CD1c-positive myeloid dendritic cell (primary cell): ENCODE data around the gene G2E3.

Experiments used
- DNase-seq: peaks from one replicate; pipeline ENCODE4 v3.0.0-alpha.2; 2016; ENCODE audit errors: extremely low spot score

G2E3 gene

GRCh38 chr14:30655658-30656057 is 96.7 kb downstream of the G2E3 start:
- DNase-seq = no peak

- DNase-seq = peak; percentile 44
These were observed 97.3 kb downstream of the G2E3 start for GRCh38 chr14:30656190-30656632.

- DNase-seq = no peak
These were observed 98.1 kb downstream of the G2E3 start for GRCh38 chr14:30657050-30657449.

GRCh38 chr14:30657606-30658163 is 98.7 kb downstream of the G2E3 start:
- no peak for DNase-seq

- DNase-seq = no peak
These were observed 99.7 kb downstream of the G2E3 start for GRCh38 chr14:30658645-30659044.

GRCh38 chr14:30669594-30669993 is 110.6 kb downstream of the G2E3 start:
- DNase-seq = no peak
